C4-2B (cell line): Measurements from ENCODE around the gene CTNNA3.

Experiments used
- H3K27ac ChIP-seq: fragments of 450-650 bp; 2 replicates; pipeline ENCODE4 v1.5.1; 2017
- CTCF ChIP-seq: fragments of 450-650 bp; conservative IDR thresholded peaks from 2 replicates; pipeline ENCODE4 v1.5.1; 2017; ENCODE audit warnings: mild to moderate bottlenecking
- ZFX ChIP-seq: fragments of 450-650 bp; IDR thresholded peaks from 2 replicates; pipeline ENCODE4 v1.6.1; 2017

The CTNNA3 gene

GRCh38 chr10:66501356-66501755 is 1194.6 kb downstream of the CTNNA3 start:
- H3K27ac ChIP-seq: no peak overlapping the region
- TF ChIP-seq CTCF (no peak), ZFX (no peak)

DNA sequence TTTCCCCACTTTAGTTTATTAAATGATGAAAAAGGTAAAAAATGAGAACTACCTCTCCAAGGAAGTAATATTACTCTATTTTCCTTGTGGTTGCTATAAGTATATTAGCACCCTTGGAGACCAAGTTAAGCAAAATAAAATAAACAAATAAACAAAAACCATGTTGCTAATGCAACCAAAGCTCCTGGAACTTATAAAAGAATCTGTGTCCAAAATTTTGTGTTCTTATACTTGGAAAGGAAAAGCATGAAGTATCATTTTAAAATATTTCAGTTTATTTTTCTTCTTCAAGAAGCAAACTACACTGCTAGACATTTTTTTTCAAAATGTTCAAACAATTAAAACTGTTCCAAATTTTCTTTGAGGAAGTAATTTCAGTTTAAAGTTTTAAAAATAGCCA is 1212.0 kb downstream of the CTNNA3 start:
- TF ChIP-seq ZFX: no peak
- no peak for TF ChIP-seq CTCF
- no peak overlapping the region for H3K27ac ChIP-seq

DNA sequence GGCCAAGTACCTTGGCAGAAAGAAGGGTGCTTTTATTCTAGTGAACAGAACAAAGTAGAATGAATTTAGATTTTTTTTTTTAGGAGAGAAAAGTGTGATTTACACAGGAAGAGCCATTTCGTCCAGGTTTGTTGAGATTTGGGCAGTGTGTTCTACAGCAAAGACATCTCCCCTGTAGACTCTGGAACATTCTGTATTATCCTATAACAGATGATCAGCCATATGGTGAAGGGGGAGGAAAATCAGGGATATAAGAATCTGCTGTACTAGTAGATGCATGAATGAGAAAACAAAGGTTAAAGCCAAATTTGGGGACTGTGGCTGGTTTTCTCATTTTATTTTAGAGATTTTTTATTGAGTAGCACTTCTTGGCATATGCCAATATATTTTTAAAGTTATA is 1223.8 kb downstream of the CTNNA3 start:
- no peak for TF ChIP-seq CTCF
- no peak for TF ChIP-seq ZFX
- no peak overlapping the region for H3K27ac ChIP-seq

- no peak for TF ChIP-seq CTCF
- no peak for TF ChIP-seq ZFX
- H3K27ac ChIP-seq: no peak overlapping the region
Observed at GRCh38 chr10:66467042-66467441, 1229.0 kb downstream of the CTNNA3 start.

GRCh38 chr10:66466622-66467021 is 1229.4 kb downstream of the CTNNA3 start:
- no peak overlapping the region for H3K27ac ChIP-seq
- TF ChIP-seq CTCF: no peak
- TF ChIP-seq ZFX: no peak

DNA sequence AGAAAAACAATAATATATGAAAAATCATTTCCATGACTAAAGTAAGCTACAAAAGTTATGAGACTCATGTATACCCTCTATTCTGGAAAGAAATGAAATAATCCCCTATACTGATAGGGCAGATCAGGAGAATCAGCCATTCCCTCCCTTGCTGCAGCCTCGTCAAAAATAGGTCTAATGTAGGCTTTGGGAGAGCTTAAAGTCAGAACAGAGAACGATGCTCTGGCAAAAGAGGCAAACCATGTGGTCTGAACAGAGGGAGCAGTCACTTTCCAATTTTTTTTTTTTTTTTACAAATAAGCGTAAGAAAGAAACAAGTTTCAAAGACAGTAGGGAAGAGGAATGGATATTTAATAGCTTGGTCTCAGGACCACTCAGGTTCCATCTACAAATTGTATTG is 1232.4 kb downstream of the CTNNA3 start:
- no peak overlapping the region for H3K27ac ChIP-seq
- no peak for TF ChIP-seq ZFX
- no peak for TF ChIP-seq CTCF

- no peak for TF ChIP-seq ZFX
- TF ChIP-seq CTCF: no peak
- H3K27ac ChIP-seq: no peak overlapping the region
Observed at GRCh38 chr10:66457629-66458028, 1238.4 kb downstream of the CTNNA3 start.
